Right lung (tissue), 5 donors: ENCODE measurements around the gene CWC25. TPM values are rescaled to one million over a fixed set of nuclear protein-coding genes. Genes with fewer than 3 reads are reported as not detected.
"Not testable (repeated sequence)": the region's sequence is repeated elsewhere in the genome, so short reads cannot be mapped to it uniquely, and the experiment has no call there.

ENCODE experiments used
- DNase-seq, 2 donors: peaks; one replicate each; pipeline ENCODE4 v3.0.0-alpha.2; 2013
- polyA plus RNA-seq, 5 donors: library from polyadenylated mRNA; unstranded; fragments of 120-200 nt; gene quantifications; one replicate each; pipeline versions ENCODE4 v1.2.1 to v1.2.3, GENCODE V29; 2013; ENCODE audit warnings: inconsistent platforms in 1 of 5, low replicate concordance in 1 of 5; ENCODE audit not compliant: insufficient read length in 5 of 5, insufficient read depth in 1 of 5

Gene CWC25
- polyA plus RNA-seq, 5 donors = 25.3 to 29.6 (median 26.5) TPM

- DNase-seq = no peak
These were observed 35.9 kb downstream of the CWC25 start for GRCh38 chr17:38789185-38789584.

GRCh38 chr17:38787999-38788398 is 37.1 kb downstream of the CWC25 start:
- DNase-seq = not testable (repeated sequence)

GRCh38 chr17:38786372-38786771 is 38.7 kb downstream of the CWC25 start:
- no peak for DNase-seq

- no peak for DNase-seq
These were observed 41.9 kb downstream of the CWC25 start for GRCh38 chr17:38783227-38783626.

- DNase-seq = no peak
These were observed 45.0 kb downstream of the CWC25 start for GRCh38 chr17:38779965-38780752.

- DNase-seq = no peak
These were observed 47.4 kb downstream of the CWC25 start for GRCh38 chr17:38777641-38778250.

GRCh38 chr17:38773258-38773657 is 51.9 kb downstream of the CWC25 start:
- DNase-seq = no peak

- no peak for DNase-seq
These were observed 56.7 kb downstream of the CWC25 start for GRCh38 chr17:38768417-38768816.

GRCh38 chr17:38766341-38766740 is 58.8 kb downstream of the CWC25 start:
- no peak for DNase-seq

- DNase-seq = no peak
These were observed 62.9 kb downstream of the CWC25 start for GRCh38 chr17:38762231-38762630.

- no peak for DNase-seq
These were observed 63.5 kb downstream of the CWC25 start for GRCh38 chr17:38761612-38762011.

- no peak for DNase-seq
These were observed 72.0 kb downstream of the CWC25 start for GRCh38 chr17:38753071-38753506.

GRCh38 chr17:38752308-38753070 is 72.6 kb downstream of the CWC25 start, which contains the start of gene PSMB3:
Gene PSMB3, plus strand, starts transcription at chr17:38752741. Its CDS starts 86 bp downstream, at chr17:38752827.
- DNase-seq = peak; percentile 97 to 98

- DNase-seq = peak; percentile 82 to 88
These were observed 73.3 kb downstream of the CWC25 start for GRCh38 chr17:38751808-38752307.

- DNase-seq = no peak
These were observed 73.8 kb downstream of the CWC25 start for GRCh38 chr17:38751144-38751807.

Other genes with a start within 250 kb of the CWC25 start
- 10 to 100 TPM in 2 of 5 donors, 1 to 10 TPM in 3; 5.8 to 10.8 (median 8.8) TPM for gene SRCIN1, start 219.4 kb downstream of the CWC25 start, polyA plus RNA-seq
- gene EPOP, start 150.4 kb downstream of the CWC25 start, polyA plus RNA-seq = 1 to 10 TPM; 1.2 to 2.1 (median 1.7) TPM
- 100 to 1,000 TPM in 3 of 5 donors, 10 to 100 TPM in 2; 88.4 to 127 (median 112) TPM for gene MLLT6, start 120.0 kb downstream of the CWC25 start, polyA plus RNA-seq
- 10 to 100 TPM in 3 of 5 donors, 1 to 10 TPM in 2; 9.5 to 20.5 (median 11.5) TPM for gene CISD3, start 95.0 kb downstream of the CWC25 start, polyA plus RNA-seq
- 100 to 1,000 TPM in 2 of 5 donors, 10 to 100 TPM in 3; 63.6 to 108 (median 89.9) TPM for gene PCGF2, start 77.0 kb downstream of the CWC25 start, polyA plus RNA-seq
- 100 to 1,000 TPM in 2 of 5 donors, 10 to 100 TPM in 3; 90.6 to 113 (median 97.3) TPM for gene PSMB3, start 72.6 kb downstream of the CWC25 start, polyA plus RNA-seq
- 10 to 100 TPM; 80.6 to 92.5 (median 84.1) TPM for gene PIP4K2B, start 25.8 kb downstream of the CWC25 start, polyA plus RNA-seq
- gene RPL23, start 28.4 kb upstream of the CWC25 start, polyA plus RNA-seq = 1,000 to 10,000 TPM; 2,672 to 3,641 (median 3,192) TPM
- gene LASP1, start 44.7 kb upstream of the CWC25 start, polyA plus RNA-seq = 100 to 1,000 TPM; 132 to 164 (median 144) TPM
- gene FBXO47, start 142.1 kb upstream of the CWC25 start, polyA plus RNA-seq = not detected